Suprapubic skin (tissue), 4 donors: ENCODE results near the gene BNC2.

Experiments
- EP300 ChIP-seq: sonication (generic); formaldehyde crosslinking; IDR thresholded peaks from one replicate; pipeline ENCODE4 v1.6.1; 2017; ENCODE audit warnings: antibody characterized with exemption
- POLR2A ChIP-seq, 2 donors: fragments of 450-650 bp; IDR thresholded peaks; one replicate each; pipeline ENCODE4 v1.6.1; 2017; ENCODE audit warnings: antibody characterized with exemption in 2 of 2, mild to moderate bottlenecking in 2 of 2, moderate library complexity in 2 of 2
- POLR2AphosphoS5 ChIP-seq, 3 donors: sonication (generic); formaldehyde crosslinking; IDR thresholded peaks; one replicate each; pipeline ENCODE4 v1.6.1; 2017; ENCODE audit warnings: antibody characterized with exemption in 3 of 3

- TF ChIP-seq POLR2A (IDR thresholded peaks at IDR 0.05) (no peak), EP300 (no peak), POLR2AphosphoS5 (IDR thresholded peaks at IDR 0.05) (no peak)
These were observed 499.8 kb downstream of the BNC2 start for GRCh38 chr9:16370647-16371046.
